Measurements from ENCODE around the gene NDUFS8. TPM values are rescaled to one million over a fixed set of nuclear protein-coding genes. Genes with fewer than 3 reads are reported as not detected.

Gene NDUFS8
- total and polyA plus RNA-seq, 2 donors (not counting 1 experiment from before 2014, with no cell fraction given): 73.9 to 84.6 TPM

DNA sequence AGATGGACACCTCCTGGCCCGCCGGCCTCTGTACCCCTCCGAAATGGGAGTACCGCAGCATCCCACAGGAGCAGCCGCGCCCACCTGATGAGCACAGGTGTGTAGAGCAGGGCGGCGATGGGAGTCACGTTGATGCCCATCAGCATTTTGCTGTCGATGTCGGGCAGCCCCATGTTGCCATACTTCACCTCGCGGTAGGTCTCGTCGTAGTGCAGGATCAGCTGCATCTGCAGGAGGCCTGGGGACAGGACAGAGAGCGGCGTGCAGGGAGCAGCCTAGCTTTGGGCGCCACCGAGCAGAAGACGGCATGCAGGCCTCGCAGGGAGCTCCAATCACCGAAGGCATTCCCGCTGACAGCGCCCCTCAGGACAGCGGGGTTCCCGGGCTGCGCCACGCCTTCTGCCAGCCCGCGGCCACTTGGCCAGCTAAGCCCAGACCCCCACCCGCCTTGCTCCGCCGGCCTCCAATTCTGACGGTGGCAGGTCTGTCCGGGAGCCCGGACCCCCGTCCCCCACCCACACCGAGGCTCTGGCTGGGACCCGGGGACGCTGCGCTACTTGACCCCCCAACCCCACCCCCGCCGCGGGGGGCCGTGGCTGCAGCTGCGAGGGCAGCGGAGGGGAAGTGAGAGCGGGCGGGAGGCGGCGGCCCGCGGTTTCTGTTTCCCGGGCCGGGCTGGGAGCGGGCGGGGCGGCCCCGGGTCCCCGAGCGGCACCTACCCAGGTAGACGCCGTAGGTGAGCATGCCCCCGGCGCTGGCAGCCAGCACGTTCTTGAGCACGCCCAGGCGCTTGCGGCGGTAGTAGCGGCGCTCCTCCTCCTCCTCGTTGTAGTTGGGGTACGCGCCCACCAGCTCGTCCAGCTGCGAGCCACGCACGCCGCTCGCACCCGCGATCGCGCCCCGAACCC is 27.3 kb upstream of the NDUFS8 start:
- Histone ChIP-seq H3K79me2 (ENCODE audit: control insufficient read depth, insufficient read depth, low read length) (peaks cover 48% of the 10 kb centered on the region), H3K36me3 (replicated peaks in 1 of 2; ENCODE audit: control extremely low read depth in 1 of 2, control insufficient read depth in 1 of 2, extremely low read depth in 1 of 2, insufficient read depth in 2 of 2, low read length in 1 of 2) (peaks cover 0 to 35% of the 10 kb centered on the region in 2 experiments), H4K20me1 (ENCODE audit: control insufficient read depth, insufficient read depth, low read length, poor library complexity, severe bottlenecking) (peaks cover 59% of the 10 kb centered on the region), H3K9ac (ENCODE audit: low read length) (peak overlapping the region; percentile 81), H3K27ac (ENCODE audit: low read length in 2 of 2) (peak overlapping the region; percentile 74 to 76), H3K4me2 (replicated peaks; ENCODE audit: low read depth, low read length, poor library complexity, severe bottlenecking) (peak overlapping the region; percentile 85), H3K9me3 (ENCODE audit: control extremely low read depth in 1 of 3, control insufficient read depth in 2 of 3, insufficient read depth in 1 of 3, low read length in 2 of 3) (no peaks in the 10 kb centered on the region), H3K4me1 (ENCODE audit: control insufficient read depth in 2 of 2, insufficient read depth in 2 of 2, low read length in 2 of 2) (peaks cover 58 to 82% of the 10 kb centered on the region in 2 donors), H3K27me3 (replicated peaks in 1 of 4; ENCODE audit: control extremely low read depth in 1 of 4, control insufficient read depth in 3 of 4, insufficient read depth in 4 of 4, low read length in 3 of 4) (no peaks in the 10 kb centered on the region), H3K4me3 (ENCODE audit: control extremely low read depth in 1 of 5, extremely low read depth in 1 of 5, insufficient read depth in 1 of 5, low read depth in 2 of 5, low read length in 4 of 5) (peak overlapping the region; percentile 13 to 89 (median 67)), H2AFZ (ENCODE audit: insufficient read depth, low read depth, low read length, poor library complexity, severe bottlenecking) (peak overlapping the region; percentile 67)
- DNase-seq (peak; percentile 86), ATAC-seq (ENCODE audit: low read depth) (peak; percentile 61)
- TF ChIP-seq, protein P1, sequence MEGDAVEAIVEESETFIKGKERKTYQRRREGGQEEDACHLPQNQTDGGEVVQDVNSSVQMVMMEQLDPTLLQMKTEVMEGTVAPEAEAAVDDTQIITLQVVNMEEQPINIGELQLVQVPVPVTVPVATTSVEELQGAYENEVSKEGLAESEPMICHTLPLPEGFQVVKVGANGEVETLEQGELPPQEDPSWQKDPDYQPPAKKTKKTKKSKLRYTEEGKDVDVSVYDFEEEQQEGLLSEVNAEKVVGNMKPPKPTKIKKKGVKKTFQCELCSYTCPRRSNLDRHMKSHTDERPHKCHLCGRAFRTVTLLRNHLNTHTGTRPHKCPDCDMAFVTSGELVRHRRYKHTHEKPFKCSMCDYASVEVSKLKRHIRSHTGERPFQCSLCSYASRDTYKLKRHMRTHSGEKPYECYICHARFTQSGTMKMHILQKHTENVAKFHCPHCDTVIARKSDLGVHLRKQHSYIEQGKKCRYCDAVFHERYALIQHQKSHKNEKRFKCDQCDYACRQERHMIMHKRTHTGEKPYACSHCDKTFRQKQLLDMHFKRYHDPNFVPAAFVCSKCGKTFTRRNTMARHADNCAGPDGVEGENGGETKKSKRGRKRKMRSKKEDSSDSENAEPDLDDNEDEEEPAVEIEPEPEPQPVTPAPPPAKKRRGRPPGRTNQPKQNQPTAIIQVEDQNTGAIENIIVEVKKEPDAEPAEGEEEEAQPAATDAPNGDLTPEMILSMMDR (IDR thresholded peaks at IDR 0.05): no peak
- no peak for TF ChIP-seq EZH2 (IDR thresholded peaks at IDR 0.05; ENCODE audit: borderline replicate concordance, insufficient read depth, low read depth, low read length, poor library complexity, severe bottlenecking)
- intact Hi-C loops (cut with micrococcal nuclease): loop anchor here (1.0 to 10.0 kb wide), 4 partner anchors 27 to 442 kb away; partner anchors contain the start of genes CHKA and NDUFS8
- POLR2A ChIA-PET: interaction anchor here (0.5 to 2.0 kb wide), 5 partner anchors 9 to 457 kb away, joined by 3 to 12 read pairs (median 3); partner anchors contain the start of genes PPP6R3 and TCIRG1
- WGBS (ENCODE audit: insufficient coverage): 2% methylated on average over 84 of the region's 86 CpGs
- Mint-ChIP-seq H3K4me3 (peak overlapping the region; percentile 92), H3K4me1 (peaks cover 55% of the 10 kb centered on the region), H3K27me3 (no peaks in the 10 kb centered on the region), H3K9me3 (ENCODE audit: insufficient read depth) (no peaks in the 10 kb centered on the region), H3K27ac (peak overlapping the region; percentile 92)
- CTCF ChIA-PET: interaction anchor here (0.6 to 1.8 kb wide), 8 partner anchors 9 to 866 kb away, joined by 3 to 14 read pairs (median 3); no protein-coding TSS in a partner anchor

All from B cell (primary cell).